A549 (cell line): ENCODE measurements around the gene NT5C. TPM values are rescaled to one million over a fixed set of nuclear protein-coding genes. Genes with fewer than 3 reads are reported as not detected.
A peak's percentile ranks its signal among the peaks of the same experiment; 100 is the strongest.

Experiments
- ATAC-seq, 2 experiments: fragments of 200-7000 bp in 1 of 2; fragments of >200 bp in 1 of 2; cut with Nextera tagmentation in 1 of 2; cut with Tn5 transposase in 1 of 2; 3 replicates each; pipeline versions ENCODE4 v1.8.0 to v1.9.1; 2018 to 2020; ENCODE audit warnings: mild to moderate bottlenecking in 1 of 2, moderate library complexity in 1 of 2
- CTCF ChIA-PET: fragments of 300-600 bp; sonication (Branson Sonifier 250); formaldehyde crosslinking; extraction: SDS; loops from one replicate; lab custom pipeline; 2021; ENCODE audit warnings: antibody characterized with exemption, inconsistent platforms; lab: Yijun Ruan, JAX
- POLR2A ChIA-PET: fragments of 350-600 bp; formaldehyde crosslinking; extraction: SDS; loops from one replicate; lab custom pipeline; 2021; ENCODE audit warnings: antibody characterized with exemption, inconsistent platforms; lab: Yijun Ruan, JAX
- DNase-seq, 2 experiments: peaks; one replicate each; pipeline versions ENCODE4 v3.0.0 to v3.0.0-alpha.2; 2011 to 2016; ENCODE audit warnings: low read depth in 1 of 2, low spot score in 1 of 2
- FAIRE-seq: peaks from 2 replicates; lab custom pipeline; 2011; peaks lifted over from hg19 to GRCh38; lab: Jason Lieb, UNC
- H3K27ac ChIP-seq, 2 experiments: fragments of >200 bp; sonication (Bioruptor Twin); formaldehyde crosslinking; 3 replicates each; pipeline ENCODE4 v1.5.1; 2016 to 2017
- H3K4me1 ChIP-seq: fragments of >200 bp; sonication (Bioruptor Twin); formaldehyde crosslinking; 3 replicates; pipeline ENCODE4 v1.6.1; 2016
- H3K4me2 ChIP-seq: fragments of >200 bp; sonication (Bioruptor Twin); formaldehyde crosslinking; 3 replicates; pipeline ENCODE4 v1.6.1; 2016
- H3K4me3 ChIP-seq: fragments of >200 bp; sonication (Bioruptor Twin); formaldehyde crosslinking; 3 replicates; pipeline ENCODE4 v1.5.1; 2016
- H3K9me3 ChIP-seq: fragments of >200 bp; sonication (Bioruptor Twin); formaldehyde crosslinking; 3 replicates; pipeline ENCODE4 v1.6.1; 2016
- EHF ChIP-seq: fragments of 250-450 bp; sonication (Bioruptor Pico); IDR thresholded peaks from 2 replicates; pipeline ENCODE4 v1.5.0; 2020; ENCODE audit warnings: mild to moderate bottlenecking
- EP300 ChIP-seq, 2 experiments: fragments of >200 bp; sonication (Bioruptor Twin); formaldehyde crosslinking; IDR thresholded peaks; 2 replicates in 1 of 2; 3 replicates in 1 of 2; pipeline ENCODE4 v1.6.1; 2016 to 2017
- ESRRA ChIP-seq: fragments of 150-350 bp; IDR thresholded peaks from 2 replicates; pipeline ENCODE4 v1.6.1; 2014; ENCODE audit warnings: mild to moderate bottlenecking, low read length, borderline replicate concordance
- FOXS1 ChIP-seq: fragments of 250-450 bp; sonication (Bioruptor Pico); IDR thresholded peaks from 2 replicates; pipeline ENCODE4 v1.5.0; 2020; ENCODE audit warnings: mild to moderate bottlenecking, moderate library complexity
- HOXB13 ChIP-seq: fragments of 250-450 bp; sonication (Bioruptor Pico); IDR thresholded peaks from 2 replicates; pipeline ENCODE4 v1.5.0; 2020; ENCODE audit warnings: low read depth, mild to moderate bottlenecking, moderate library complexity
- JUN ChIP-seq, 2 experiments: fragments of >200 bp; sonication (Bioruptor Twin); formaldehyde crosslinking; IDR thresholded peaks; 2 replicates in 1 of 2; 3 replicates in 1 of 2; pipeline ENCODE4 v1.6.1; 2016 to 2017
- MAFK ChIP-seq: fragments of 450-650 bp; IDR thresholded peaks from 2 replicates; pipeline ENCODE4 v1.6.1; 2014; ENCODE audit not compliant: partially characterized antibody
- MAZ ChIP-seq: fragments of 150-350 bp; IDR thresholded peaks from 2 replicates; pipeline ENCODE4 v1.6.1; 2014; ENCODE audit warnings: antibody characterized with exemption, low read depth, low read length, borderline replicate concordance
- NFE2L2 ChIP-seq: fragments of 150-350 bp; conservative IDR thresholded peaks from 2 replicates; pipeline ENCODE4 v1.6.1; 2014; ENCODE audit warnings: low read length
- NR3C1 ChIP-seq: fragments of >200 bp; sonication (Bioruptor Twin); formaldehyde crosslinking; IDR thresholded peaks from 3 replicates; pipeline ENCODE4 v1.6.1; 2017
- RNF2 ChIP-seq: fragments of 200-600 bp; sonication (generic); IDR thresholded peaks from 2 replicates; pipeline ENCODE4 v1.6.1; 2016; ENCODE audit warnings: low read depth, mild to moderate bottlenecking, antibody characterized with exemption, moderate library complexity, borderline replicate concordance
- ZFP36 ChIP-seq: fragments of 450-650 bp; IDR thresholded peaks from 2 replicates; pipeline ENCODE4 v1.6.1; 2014; ENCODE audit warnings: borderline replicate concordance; ENCODE audit not compliant: partially characterized antibody
- WGBS: methylation state at CpG from one replicate; pipeline ENCODE4 v1.1.6; 2017; ENCODE audit errors: missing lambda C conversion rate; 5-methylcytosine and 5-hydroxymethylcytosine counted together
- polyA plus RNA-seq, 4 experiments: library from polyadenylated mRNA; depleted of rRNA in 3 of 4; stranded (reverse); fragments of >200 nt; fragmentation: RNase III in 1 of 4; extraction: RNeasy Plus Mini Kit Qiagen cat#74134 plus additional on column Dnase treatment in 1 of 4; gene quantifications; 2 replicates in 3 of 4; 3 replicates in 1 of 4; pipeline ENCODE4 v1.2.3, GENCODE V29; 2011 to 2017
- TF ChIP-seq, protein P1 (sequence below): IDR thresholded peaks from 2 replicates; pipeline ENCODE4 v1.6.1; 2012; ENCODE audit warnings: low read depth, borderline replicate concordance
- TF ChIP-seq, protein P2 (sequence below): IDR thresholded peaks from 2 replicates; pipeline ENCODE4 v1.6.1; 2012
- TF ChIP-seq, protein P3 (sequence below): fragments of >200 bp; sonication (Bioruptor Twin); formaldehyde crosslinking; IDR thresholded peaks from 3 replicates; pipeline ENCODE4 v1.6.1; 2016
- TF ChIP-seq, protein P4 (sequence below): fragments of 450-650 bp; IDR thresholded peaks from 2 replicates; pipeline ENCODE4 v1.6.1; 2014; ENCODE audit warnings: antibody characterized with exemption

NT5C gene
- polyA plus RNA-seq, 2 of the 4 experiments (the other 2 are of a cell fraction) = 73.7 to 91.4 TPM

DNA sequence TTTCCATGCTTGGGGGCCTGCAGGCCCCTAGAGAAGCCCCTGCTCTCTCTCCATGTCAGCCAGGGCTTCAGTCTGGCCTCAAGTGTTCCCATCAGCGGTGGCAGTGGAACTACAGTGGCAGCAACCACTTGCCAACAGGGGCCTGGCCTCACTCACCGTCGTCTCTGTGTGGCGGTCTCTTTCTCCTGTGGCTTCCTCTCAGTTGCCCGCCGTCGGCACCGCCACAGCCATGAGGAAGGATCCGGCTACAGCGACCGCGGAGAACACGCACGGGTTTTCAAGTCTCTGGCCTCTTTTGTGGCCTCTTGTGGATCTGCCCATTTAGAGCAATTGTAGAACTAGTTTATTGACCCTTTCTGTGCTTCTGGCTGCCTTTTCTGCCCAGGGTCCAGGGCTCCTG, 13.2 kb downstream of the NT5C start:
- FAIRE-seq (no peak), DNase-seq (no peak), ATAC-seq (no peak)
- WGBS = 97% methylated on average over 14 of the region's 14 CpGs
- Histone ChIP-seq H3K27ac (peak overlapping the region in 1 of 2 experiments; percentile 30; a peak in 3 of 6 replicates), H3K9me3 (no peaks in the 10 kb centered on the region), H3K4me1 (peaks cover 31% of the 10 kb centered on the region), H3K4me2 (no peak overlapping the region), H3K4me3 (no peak overlapping the region)
- POLR2A ChIA-PET = interaction anchor here (0.8 kb wide), 1 partner anchor 106 kb away, joined by 3 read pairs; the partner anchor contains the start of gene MRPL58
- CTCF ChIA-PET = interaction anchor here (0.7 to 81.8 kb wide), 6 partner anchors 3 to 120 kb away, joined by 3 to 3429 read pairs (median 406); partner anchors contain the start of genes ARMC7, ATP5PD, KCTD2 and NT5C
- TF ChIP-seq MAFK (no peak), MAZ (no peak)

DNA sequence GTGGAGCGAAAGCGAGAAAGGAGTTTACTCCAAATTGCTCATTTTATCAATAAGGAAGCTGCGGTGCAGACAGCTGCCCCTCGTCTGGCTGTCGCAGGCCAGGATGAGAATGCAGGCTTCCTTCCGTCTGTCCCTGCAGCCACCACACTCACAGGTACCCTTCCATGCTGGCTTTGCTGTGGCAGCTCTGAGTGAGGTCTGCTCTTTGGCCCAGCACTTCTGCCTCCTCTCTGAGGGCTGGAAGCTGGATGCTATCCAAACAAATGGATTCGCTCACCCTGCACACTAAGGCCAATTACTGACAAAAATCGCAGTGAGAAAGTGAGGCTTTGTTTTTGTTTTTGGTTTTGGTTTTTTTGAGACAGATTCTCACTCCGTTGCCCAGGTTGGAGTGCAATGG, 14.8 kb downstream of the NT5C start:
- ATAC-seq = no peak
- Histone ChIP-seq H3K9me3 (no peaks in the 10 kb centered on the region), H3K4me2 (no peak overlapping the region)
- WGBS = 91% methylated on average over 9 of the region's 9 CpGs
- FAIRE-seq = no peak
- no peak for TF ChIP-seq NFE2L2
- TF ChIP-seq, protein P1, sequence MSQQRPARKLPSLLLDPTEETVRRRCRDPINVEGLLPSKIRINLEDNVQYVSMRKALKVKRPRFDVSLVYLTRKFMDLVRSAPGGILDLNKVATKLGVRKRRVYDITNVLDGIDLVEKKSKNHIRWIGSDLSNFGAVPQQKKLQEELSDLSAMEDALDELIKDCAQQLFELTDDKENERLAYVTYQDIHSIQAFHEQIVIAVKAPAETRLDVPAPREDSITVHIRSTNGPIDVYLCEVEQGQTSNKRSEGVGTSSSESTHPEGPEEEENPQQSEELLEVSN = no peak
- TF ChIP-seq FOXS1 (CRISPR knock-in tag) = no peak
- no peak for TF ChIP-seq ESRRA
- TF ChIP-seq, protein P2, sequence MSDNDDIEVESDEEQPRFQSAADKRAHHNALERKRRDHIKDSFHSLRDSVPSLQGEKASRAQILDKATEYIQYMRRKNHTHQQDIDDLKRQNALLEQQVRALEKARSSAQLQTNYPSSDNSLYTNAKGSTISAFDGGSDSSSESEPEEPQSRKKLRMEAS = no peak
- no peak for TF ChIP-seq EP300 (IDR thresholded peaks at IDR 0.05)
- no peak for TF ChIP-seq JUN (IDR thresholded peaks at IDR 0.05)
- TF ChIP-seq HOXB13 (CRISPR knock-in tag) = no peak
- TF ChIP-seq EHF (CRISPR knock-in tag) = no peak
- TF ChIP-seq, protein P3, sequence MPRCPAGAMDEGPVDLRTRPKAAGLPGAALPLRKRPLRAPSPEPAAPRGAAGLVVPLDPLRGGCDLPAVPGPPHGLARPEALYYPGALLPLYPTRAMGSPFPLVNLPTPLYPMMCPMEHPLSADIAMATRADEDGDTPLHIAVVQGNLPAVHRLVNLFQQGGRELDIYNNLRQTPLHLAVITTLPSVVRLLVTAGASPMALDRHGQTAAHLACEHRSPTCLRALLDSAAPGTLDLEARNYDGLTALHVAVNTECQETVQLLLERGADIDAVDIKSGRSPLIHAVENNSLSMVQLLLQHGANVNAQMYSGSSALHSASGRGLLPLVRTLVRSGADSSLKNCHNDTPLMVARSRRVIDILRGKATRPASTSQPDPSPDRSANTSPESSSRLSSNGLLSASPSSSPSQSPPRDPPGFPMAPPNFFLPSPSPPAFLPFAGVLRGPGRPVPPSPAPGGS = no peak
- TF ChIP-seq, all 56 proteins: peak for 0
- CTCF ChIA-PET = interaction anchor here (0.9 to 81.8 kb wide), 7 partner anchors 4 to 155 kb away, joined by 3 to 3429 read pairs (median 270); partner anchors contain the start of genes ARMC7, ATP5PD, KCTD2 and NT5C
- no peak for DNase-seq
- Histone ChIP-seq H3K4me1 (peaks cover 19% of the 10 kb centered on the region), H3K4me3 (no peak overlapping the region), H3K27ac (peak overlapping the region in 1 of 2 experiments; percentile 8; a peak in 1 of 6 replicates)
- POLR2A ChIA-PET = interaction anchor here (1.3 kb wide), 1 partner anchor 13 kb away, joined by 3 read pairs; no protein-coding TSS in a partner anchor

DNA sequence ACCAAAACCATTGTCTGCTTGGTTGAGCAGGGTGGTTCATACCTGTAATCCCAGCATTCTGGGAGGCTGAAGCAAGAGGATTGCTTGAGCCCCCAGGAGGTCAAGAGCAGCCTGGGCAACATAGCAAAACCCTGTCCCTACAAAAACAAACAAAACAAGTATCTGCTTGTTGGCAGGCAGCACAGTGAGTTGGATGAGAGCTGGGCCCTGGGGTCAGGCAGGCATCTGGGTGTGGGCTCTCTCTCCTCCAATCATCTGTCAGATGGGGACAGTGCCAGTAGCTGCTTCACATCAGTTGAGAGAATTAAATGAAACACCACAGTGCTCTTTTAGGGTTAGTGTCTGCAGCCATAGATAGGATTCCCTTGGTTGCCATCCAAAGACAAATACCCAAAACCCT, 16.0 kb downstream of the NT5C start:
- TF ChIP-seq, protein P4, sequence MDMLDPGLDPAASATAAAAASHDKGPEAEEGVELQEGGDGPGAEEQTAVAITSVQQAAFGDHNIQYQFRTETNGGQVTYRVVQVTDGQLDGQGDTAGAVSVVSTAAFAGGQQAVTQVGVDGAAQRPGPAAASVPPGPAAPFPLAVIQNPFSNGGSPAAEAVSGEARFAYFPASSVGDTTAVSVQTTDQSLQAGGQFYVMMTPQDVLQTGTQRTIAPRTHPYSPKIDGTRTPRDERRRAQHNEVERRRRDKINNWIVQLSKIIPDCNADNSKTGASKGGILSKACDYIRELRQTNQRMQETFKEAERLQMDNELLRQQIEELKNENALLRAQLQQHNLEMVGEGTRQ = no peak
- no peak for TF ChIP-seq NR3C1
- TF ChIP-seq ZFP36 = no peak
- TF ChIP-seq RNF2 = no peak
- POLR2A ChIA-PET = interaction anchor here (0.6 to 3.2 kb wide), 3 partner anchors 9 to 86 kb away, joined by 3 to 56 read pairs (median 15); no protein-coding TSS in a partner anchor

More for the DNA sequence above, 16.0 kb downstream of the NT5C start:
- no peaks in the 10 kb centered on the region for H3K9me3 ChIP-seq
- FAIRE-seq (no peak), DNase-seq (no peak), ATAC-seq (no peak)
- CTCF ChIA-PET = interaction anchor here (2.1 to 81.8 kb wide), 10 partner anchors 6 to 297 kb away, joined by 6 to 3429 read pairs (median 83); partner anchors contain the start of genes ARMC7, ATP5PD, KCTD2 and NT5C
- H3K4me2 ChIP-seq = no peak overlapping the region; the same call in 2 of the 3 replicates
- no peak overlapping the region for H3K4me3 ChIP-seq
- H3K27ac ChIP-seq = peak overlapping the region in 1 of 2 experiments; percentile 90; a peak in 2 of 6 replicates
- H3K4me1 ChIP-seq = peaks cover 22% of the 10 kb centered on the region
